GM10248 (cell line): ENCODE measurements around the gene PTRHD1.

Experiments
- CTCF ChIA-PET: fragments of 300-600 bp; sonication (Branson Sonifier 250); formaldehyde crosslinking; extraction: SDS; loops from one replicate; lab custom pipeline; 2021; ENCODE audit warnings: antibody characterized with exemption; lab: Yijun Ruan, JAX
- POLR2A ChIA-PET: fragments of 350-650 bp; sonication (Branson Sonifier 250); formaldehyde crosslinking; extraction: SDS; loops from one replicate; lab custom pipeline; 2020; ENCODE audit warnings: antibody characterized with exemption; lab: Yijun Ruan, JAX
- DNase-seq: peaks from one replicate; pipeline ENCODE4 v3.0.0; 2012; ENCODE audit errors: extremely low spot score
- CTCF ChIP-seq: IDR thresholded peaks from 2 replicates; pipeline ENCODE4 v1.5.1; 2012; ENCODE audit warnings: mild to moderate bottlenecking, low read depth; ENCODE audit errors: extremely low read depth, missing control alignments, control extremely low read depth

Gene PTRHD1

GRCh38 chr2:24825883-24826772, 32.9 kb upstream of the PTRHD1 start:
- DNase-seq, result no peak
- CTCF ChIA-PET, result interaction anchor here (0.9 to 7.0 kb wide), 13 partner anchors 10 to 430 kb away, joined by 3 to 125 read pairs (median 5); no protein-coding TSS in a partner anchor
- TF ChIP-seq CTCF, result no peak
- POLR2A ChIA-PET, result no interaction called here

GRCh38 chr2:24824966-24825882, 32.0 kb upstream of the PTRHD1 start:
- TF ChIP-seq CTCF, result peak; percentile 31
- ChIA-PET POLR2A (no interaction called here), CTCF (interaction anchor here (1.1 to 7.0 kb wide), 9 partner anchors 12 to 421 kb away, joined by 3 to 125 read pairs (median 5); no protein-coding TSS in a partner anchor)
- DNase-seq, result no peak

GRCh38 chr2:24824071-24824588, 30.9 kb upstream of the PTRHD1 start:
- POLR2A ChIA-PET, result no interaction called here
- no peak for DNase-seq
- CTCF ChIA-PET, result interaction anchor here (0.6 to 4.7 kb wide), 5 partner anchors 11 to 420 kb away, joined by 3 to 19 read pairs (median 5); no protein-coding TSS in a partner anchor
- TF ChIP-seq CTCF, result no peak

- no peak for DNase-seq
- no peak for TF ChIP-seq CTCF
- ChIA-PET POLR2A (no interaction called here), CTCF (interaction anchor here (1.8 to 3.0 kb wide), 2 partner anchors 11 to 412 kb away, joined by 6 to 17 read pairs; no protein-coding TSS in a partner anchor)
Measured at GRCh38 chr2:24822049-24822706, 29.0 kb upstream of the PTRHD1 start.

- ChIA-PET POLR2A (interaction anchor here (0.6 kb wide), 1 partner anchor 145 kb away, joined by 6 read pairs; no protein-coding TSS in a partner anchor), CTCF (interaction anchor here (0.6 to 3.0 kb wide), 5 partner anchors 8 to 412 kb away, joined by 3 to 17 read pairs (median 6); no protein-coding TSS in a partner anchor)
- no peak for DNase-seq
- TF ChIP-seq CTCF, result no peak
Measured at GRCh38 chr2:24821433-24821891, 28.3 kb upstream of the PTRHD1 start.
